Hepatocyte (in vitro differentiated cells): Measurements from ENCODE around the gene TMCC2. TPM values are rescaled to one million over a fixed set of nuclear protein-coding genes. Genes with fewer than 3 reads are reported as not detected.

Experiments used
- DNase-seq: peaks from one replicate; pipeline ENCODE4 v3.0.0-alpha.2; 2016; ENCODE audit warnings: low spot score
- H2AFZ ChIP-seq: fragments of 200-600 bp; sonication (generic); 2 replicates; pipeline ENCODE4 v1.6.0; 2016; ENCODE audit warnings: antibody characterized with exemption, mild to moderate bottlenecking
- H3K27ac ChIP-seq: fragments of 200-600 bp; sonication (generic); 2 replicates; pipeline ENCODE4 v1.5.1; 2016; ENCODE audit warnings: mild to moderate bottlenecking
- H3K27me3 ChIP-seq: fragments of 200-600 bp; sonication (generic); 2 replicates; pipeline ENCODE4 v1.6.1; 2016
- H3K36me3 ChIP-seq: fragments of 200-600 bp; sonication (generic); replicated peaks from 2 replicates; pipeline ENCODE4 v1.5.1; 2016; ENCODE audit warnings: low read depth; ENCODE audit not compliant: insufficient read depth
- H3K4me1 ChIP-seq: fragments of 200-600 bp; sonication (generic); 2 replicates; pipeline ENCODE4 v1.5.1; 2016; ENCODE audit warnings: mild to moderate bottlenecking, moderate library complexity; ENCODE audit not compliant: insufficient read depth
- H3K4me2 ChIP-seq: fragments of 200-600 bp; sonication (generic); 2 replicates; pipeline ENCODE4 v1.6.0; 2016
- H3K4me3 ChIP-seq: fragments of 200-600 bp; sonication (generic); 2 replicates; pipeline ENCODE4 v1.5.1; 2016; ENCODE audit warnings: mild to moderate bottlenecking
- H3K79me2 ChIP-seq: fragments of 200-600 bp; sonication (generic); 2 replicates; pipeline ENCODE4 v1.6.0; 2017; ENCODE audit warnings: mild to moderate bottlenecking
- H3K9me2 ChIP-seq: fragments of 200-600 bp; sonication (generic); replicated peaks from 2 replicates; pipeline ENCODE4 v1.6.0; 2017; ENCODE audit warnings: mild to moderate bottlenecking; ENCODE audit not compliant: insufficient read depth
- H3K9me3 ChIP-seq: fragments of 200-600 bp; sonication (generic); 2 replicates; pipeline ENCODE4 v1.5.1; 2016; ENCODE audit warnings: low read depth, mild to moderate bottlenecking
- H4K20me1 ChIP-seq: fragments of 200-600 bp; sonication (generic); 2 replicates; pipeline ENCODE4 v1.6.0; 2016; ENCODE audit warnings: mild to moderate bottlenecking; ENCODE audit not compliant: insufficient read depth, poor library complexity, severe bottlenecking
- CTCF ChIP-seq: fragments of 200-600 bp; sonication (generic); IDR thresholded peaks from 2 replicates; pipeline ENCODE4 v1.5.1; 2016; ENCODE audit warnings: antibody characterized with exemption, mild to moderate bottlenecking; ENCODE audit not compliant: poor library complexity
- EZH2 ChIP-seq: fragments of 200-600 bp; sonication (generic); IDR thresholded peaks from 2 replicates; pipeline ENCODE4 v1.6.1; 2016; ENCODE audit warnings: antibody characterized with exemption, mild to moderate bottlenecking, borderline replicate concordance
- EZH2phosphoT487 ChIP-seq: fragments of 200-600 bp; sonication (generic); IDR thresholded peaks from one replicate; pipeline ENCODE4 v1.6.1; 2018; ENCODE audit warnings: antibody characterized with exemption, mild to moderate bottlenecking, low read depth, moderate library complexity; ENCODE audit not compliant: unreplicated experiment, severe bottlenecking
- WGBS: methylation state at CpG from one replicate; pipeline ENCODE4 v1.1.6; 2016; ENCODE audit warnings: low lambda C conversion rate; ENCODE audit errors: missing lambda C conversion rate; 5-methylcytosine and 5-hydroxymethylcytosine counted together
- polyA plus RNA-seq: library from polyadenylated mRNA; unstranded; fragments of >200 nt; fragmentation: Nextera tagmentation; extraction: Ambion mirVana; gene quantifications from 2 replicates; pipeline ENCODE4 v1.2.1, GENCODE V29; 2016
- total RNA-seq: library from RNA; depleted of rRNA; stranded (reverse); fragments of >200 nt; gene quantifications from 2 replicates; pipeline ENCODE4 v1.2.3, GENCODE V29; 2014

TMCC2 gene
- total and polyA plus RNA-seq, 2 experiments from 2014 or later: 2.5 to 2.9 TPM

GRCh38 chr1:205313563-205314308, 86.0 kb downstream of the TMCC2 start:
- Histone ChIP-seq H3K4me2 (peak overlapping the region; percentile 57), H2AFZ (peak overlapping the region; percentile 28), H3K79me2 (peaks cover 89% of the 10 kb centered on the region), H3K27me3 (no peaks in the 10 kb centered on the region), H3K4me1 (peaks cover 38% of the 10 kb centered on the region), H3K36me3 (no peaks in the 10 kb centered on the region), H4K20me1 (no peaks in the 10 kb centered on the region), H3K9me2 (no peaks in the 10 kb centered on the region), H3K27ac (peak overlapping the region; percentile 88), H3K4me3 (no peak overlapping the region), H3K9me3 (no peaks in the 10 kb centered on the region)
- WGBS: 25% methylated on average over 18 of the region's 21 CpGs
- TF ChIP-seq CTCF (no peak), EZH2 (no peak), EZH2phosphoT487 (no peak)
- DNase-seq: peak; percentile 51

- peaks cover 47% of the 10 kb centered on the region for H3K4me1 ChIP-seq
- DNase-seq: no peak
- H3K27me3 ChIP-seq: no peaks in the 10 kb centered on the region
- no peak overlapping the region for H2AFZ ChIP-seq
- no peaks in the 10 kb centered on the region for H3K36me3 ChIP-seq
- no peaks in the 10 kb centered on the region for H3K9me2 ChIP-seq
- peak overlapping the region; percentile 88 for H3K27ac ChIP-seq
- 69% methylated on average over 5 of the region's 5 CpGs for WGBS
- no peaks in the 10 kb centered on the region for H3K9me3 ChIP-seq
- H3K79me2 ChIP-seq: peaks cover 89% of the 10 kb centered on the region
- H4K20me1 ChIP-seq: no peaks in the 10 kb centered on the region
- no peak for TF ChIP-seq EZH2phosphoT487
- no peak for TF ChIP-seq EZH2
- no peak for TF ChIP-seq CTCF
- no peak overlapping the region for H3K4me3 ChIP-seq
- H3K4me2 ChIP-seq: peak overlapping the region; percentile 20
Observed at GRCh38 chr1:205315008-205315618, 87.4 kb downstream of the TMCC2 start.

- 75% methylated on average over 2 of the region's 2 CpGs for WGBS
- DNase-seq: no peak
- H3K9me2 ChIP-seq: no peaks in the 10 kb centered on the region
- no peaks in the 10 kb centered on the region for H4K20me1 ChIP-seq
- no peaks in the 10 kb centered on the region for H3K9me3 ChIP-seq
- H2AFZ ChIP-seq: no peak overlapping the region
- TF ChIP-seq EZH2phosphoT487: no peak
- H3K4me1 ChIP-seq: peaks cover 47% of the 10 kb centered on the region
- H3K4me3 ChIP-seq: no peak overlapping the region
- no peak overlapping the region for H3K4me2 ChIP-seq
- H3K36me3 ChIP-seq: no peaks in the 10 kb centered on the region
- peak overlapping the region; percentile 88 for H3K27ac ChIP-seq
- no peaks in the 10 kb centered on the region for H3K27me3 ChIP-seq
- H3K79me2 ChIP-seq: peaks cover 85% of the 10 kb centered on the region
Observed at GRCh38 chr1:205316161-205316566, 88.4 kb downstream of the TMCC2 start.

GRCh38 chr1:205317311-205317917, 89.7 kb downstream of the TMCC2 start:
- WGBS: 42% methylated on average over 6 of the region's 7 CpGs
- H3K27me3 ChIP-seq: no peaks in the 10 kb centered on the region
- no peak overlapping the region for H2AFZ ChIP-seq
- H3K36me3 ChIP-seq: no peaks in the 10 kb centered on the region
- H3K4me2 ChIP-seq: peak overlapping the region; percentile 90
- DNase-seq: peak; percentile 87
- H3K79me2 ChIP-seq: peaks cover 73% of the 10 kb centered on the region
- no peaks in the 10 kb centered on the region for H3K9me2 ChIP-seq
- no peaks in the 10 kb centered on the region for H3K9me3 ChIP-seq
- peak overlapping the region; percentile 78 for H3K27ac ChIP-seq
- H4K20me1 ChIP-seq: no peaks in the 10 kb centered on the region
- no peak overlapping the region for H3K4me3 ChIP-seq
- TF ChIP-seq EZH2phosphoT487: no peak
- TF ChIP-seq EZH2: no peak
- TF ChIP-seq CTCF: no peak
- peaks cover 47% of the 10 kb centered on the region for H3K4me1 ChIP-seq
